H1 (cell line): Measurements from ENCODE around the gene ZNF483. TPM values are rescaled to one million over a fixed set of nuclear protein-coding genes. Genes with fewer than 3 reads are reported as not detected.

Source experiments
- CTCF ChIA-PET: fragments of 300-600 bp; sonication (Branson Sonifier 250); formaldehyde crosslinking; loops from one replicate; lab custom pipeline; 2021; ENCODE audit not compliant: partially characterized antibody; lab: Charles Lee
- POLR2A ChIA-PET: fragments of 300-600 bp; sonication (Branson Sonifier 250); formaldehyde crosslinking; loops from one replicate; lab custom pipeline; 2021; ENCODE audit warnings: inconsistent platforms; ENCODE audit not compliant: partially characterized antibody; lab: Charles Lee
- DNase-seq, 2 experiments: peaks; one replicate each; pipeline versions ENCODE4 v3.0.0 to v3.0.0-alpha.2; 2010 to 2022; ENCODE audit warnings: low spot score in 2 of 2, low read depth in 1 of 2, mixed read lengths in 1 of 2
- FAIRE-seq: peaks from 2 replicates; lab custom pipeline; 2011; peaks lifted over from hg19 to GRCh38; lab: Jason Lieb, UNC
- H2AFZ ChIP-seq: 2 replicates; pipeline ENCODE4 v1.8.1; 2012; ENCODE audit warnings: low read length, inconsistent platforms
- H2AK5ac ChIP-seq: 2 replicates; pipeline ENCODE4 v1.6.1; 2013; ENCODE audit warnings: low read depth, low read length
- H2BK120ac ChIP-seq: replicated peaks from 2 replicates; pipeline ENCODE3; 2013; ENCODE audit warnings: low read depth, low read length, inconsistent platforms
- H2BK12ac ChIP-seq: 2 replicates; pipeline ENCODE4 v1.6.1; 2013; ENCODE audit warnings: low read depth, low read length
- H2BK15ac ChIP-seq: 2 replicates; pipeline ENCODE4 v1.6.1; 2013; ENCODE audit warnings: low read length
- H2BK20ac ChIP-seq: 2 replicates; pipeline ENCODE4 v1.6.1; 2013; ENCODE audit warnings: low read length
- H2BK5ac ChIP-seq: 2 replicates; pipeline ENCODE4 v1.6.1; 2013; ENCODE audit warnings: low read depth, low read length
- H3K14ac ChIP-seq: 2 replicates; pipeline ENCODE4 v1.6.1; 2013; ENCODE audit warnings: inconsistent platforms; ENCODE audit not compliant: insufficient read length
- H3K18ac ChIP-seq: 2 replicates; pipeline ENCODE4 v1.6.1; 2013; ENCODE audit warnings: low read length; ENCODE audit errors: extremely low read depth
- H3K23ac ChIP-seq: 2 replicates; pipeline ENCODE4 v1.6.1; 2013; ENCODE audit warnings: inconsistent platforms; ENCODE audit not compliant: insufficient read length
- H3K23me2 ChIP-seq: 2 replicates; pipeline ENCODE4 v1.6.1; 2013; ENCODE audit warnings: low read depth, low read length
- H3K27ac ChIP-seq: 2 replicates; pipeline ENCODE4 v1.6.1; 2011; ENCODE audit warnings: low read depth, low read length, inconsistent platforms
- H3K27me3 ChIP-seq, 4 experiments: replicated peaks in 1 of 4; 1 replicate in 1 of 4; 2 replicates in 3 of 4; pipeline versions ENCODE4 v1.6.1 to v1.8.1; 2011 to 2013; ENCODE audit warnings: low read length in 3 of 4, mild to moderate bottlenecking in 3 of 4, inconsistent platforms in 2 of 4, mixed read lengths in 2 of 4, moderate library complexity in 1 of 4; ENCODE audit not compliant: control insufficient read depth in 3 of 4, insufficient read depth in 3 of 4; ENCODE audit errors: extremely low read depth in 1 of 4
- H3K36me3 ChIP-seq, 4 experiments: 2 replicates each; pipeline versions ENCODE4 v1.6.1 to v1.8.1; 2011 to 2013; ENCODE audit warnings: mild to moderate bottlenecking in 4 of 4, low read length in 3 of 4, moderate library complexity in 2 of 4, control low read depth in 1 of 4, inconsistent platforms in 1 of 4; ENCODE audit not compliant: insufficient read depth in 4 of 4, control insufficient read depth in 2 of 4
- H3K4ac ChIP-seq: replicated peaks from 2 replicates; pipeline ENCODE3; 2013; ENCODE audit warnings: low read length, low read depth, mixed read lengths, inconsistent platforms; ENCODE audit not compliant: insufficient read length
- H3K4me1 ChIP-seq, 4 experiments: replicated peaks in 1 of 4; 1 replicate in 1 of 4; 2 replicates in 3 of 4; pipeline versions ENCODE4 v1.6.1 to v1.8.1; 2011 to 2013; ENCODE audit warnings: low read length in 3 of 4, inconsistent platforms in 2 of 4, mixed read lengths in 1 of 4; ENCODE audit not compliant: insufficient read depth in 4 of 4, control insufficient read depth in 3 of 4
- H3K4me2 ChIP-seq, 2 experiments: 2 replicates each; pipeline versions ENCODE4 v1.6.1 to v1.8.1; 2011 to 2013; ENCODE audit warnings: low read depth in 2 of 2, low read length in 2 of 2, control low read depth in 1 of 2, inconsistent platforms in 1 of 2, mild to moderate bottlenecking in 1 of 2; ENCODE audit not compliant: insufficient read depth in 1 of 2
- H3K4me3 ChIP-seq, 4 experiments: fragments of 200-600, 300-600 bp in 1 of 4; sonication (generic), shearing (Covaris generic), sonication (Bioruptor Twin) in 1 of 4; 2 replicates each; pipeline versions ENCODE4 v1.5.1 to v1.8.1; 2011 to 2016; ENCODE audit warnings: low read length in 4 of 4, low read depth in 3 of 4, control low read depth in 2 of 4, inconsistent platforms in 2 of 4, mild to moderate bottlenecking in 2 of 4, mixed read lengths in 1 of 4, moderate library complexity in 1 of 4; ENCODE audit not compliant: insufficient read depth in 2 of 4; ENCODE audit errors: extremely low read depth in 1 of 4
- H3K56ac ChIP-seq: replicated peaks from 2 replicates; pipeline ENCODE3; 2013; ENCODE audit warnings: low read depth, mild to moderate bottlenecking, mixed read lengths, low read length, inconsistent platforms; ENCODE audit not compliant: insufficient read length
- H3K79me1 ChIP-seq: 2 replicates; pipeline ENCODE4 v1.6.1; 2013; ENCODE audit warnings: low read depth, low read length, control low read depth
- H3K79me2 ChIP-seq, 2 experiments: 2 replicates each; pipeline versions ENCODE4 v1.6.1 to v1.8.1; 2012 to 2013; ENCODE audit warnings: low read length in 2 of 2, mild to moderate bottlenecking in 2 of 2, inconsistent platforms in 1 of 2; ENCODE audit not compliant: insufficient read depth in 2 of 2, control insufficient read depth in 1 of 2
- H3K9ac ChIP-seq, 4 experiments: replicated peaks in 1 of 4; 1 replicate in 1 of 4; 2 replicates in 3 of 4; pipeline versions ENCODE4 v1.6.1 to v1.8.1; 2011 to 2013; ENCODE audit warnings: low read depth in 3 of 4, low read length in 3 of 4, control low read depth in 2 of 4, mild to moderate bottlenecking in 2 of 4, moderate library complexity in 2 of 4, inconsistent platforms in 1 of 4; ENCODE audit errors: extremely low read depth in 1 of 4
- H3K9me3 ChIP-seq, 2 experiments: 2 replicates each; pipeline versions ENCODE4 v1.6.1 to v1.8.1; 2012 to 2013; ENCODE audit warnings: mild to moderate bottlenecking in 2 of 2, moderate library complexity in 2 of 2, control low read depth in 1 of 2, inconsistent platforms in 1 of 2, low read depth in 1 of 2, low read length in 1 of 2, mixed read lengths in 1 of 2; ENCODE audit not compliant: insufficient read depth in 2 of 2
- H4K20me1 ChIP-seq, 2 experiments: replicated peaks in 1 of 2; 2 replicates each; pipeline versions ENCODE3 to v1.8.1; 2011 to 2013; ENCODE audit warnings: inconsistent platforms in 2 of 2, low read length in 2 of 2, mild to moderate bottlenecking in 1 of 2; ENCODE audit not compliant: insufficient read depth in 2 of 2, control insufficient read depth in 1 of 2
- H4K5ac ChIP-seq: 2 replicates; pipeline ENCODE4 v1.6.1; 2013; ENCODE audit warnings: low read length, low read depth, mixed read lengths, inconsistent platforms; ENCODE audit not compliant: insufficient read length
- H4K8ac ChIP-seq: 2 replicates; pipeline ENCODE4 v1.8.0; 2013; ENCODE audit warnings: mild to moderate bottlenecking, moderate library complexity, low read length, inconsistent platforms; ENCODE audit not compliant: insufficient read depth; ENCODE audit errors: extremely low read depth
- H4K91ac ChIP-seq: replicated peaks from 2 replicates; pipeline ENCODE3; 2013; ENCODE audit warnings: low read length, mixed read lengths, inconsistent platforms; ENCODE audit not compliant: insufficient read length
- ATF2 ChIP-seq: IDR thresholded peaks from 2 replicates; pipeline ENCODE4 v1.6.1; 2012; ENCODE audit warnings: low read length, inconsistent platforms
- BACH1 ChIP-seq: IDR thresholded peaks from 2 replicates; pipeline ENCODE4 v1.6.1; 2012; ENCODE audit warnings: low read length, improper control_type of control experiment
- GABPA ChIP-seq: IDR thresholded peaks from 2 replicates; pipeline ENCODE4 v1.6.1; 2011; ENCODE audit warnings: mild to moderate bottlenecking, low read length, moderate library complexity, borderline replicate concordance; ENCODE audit not compliant: insufficient read depth
- KDM1A ChIP-seq: fragments of 200-600, 300-600 bp; sonication (generic); IDR thresholded peaks from 2 replicates; pipeline ENCODE4 v1.7.1; 2016; ENCODE audit warnings: mild to moderate bottlenecking, low read length, borderline replicate concordance
- MAX ChIP-seq: IDR thresholded peaks from 2 replicates; pipeline ENCODE4 v1.6.1; 2012; ENCODE audit warnings: inconsistent platforms
- PHF8 ChIP-seq: fragments of 200-600 bp; sonication (generic); conservative IDR thresholded peaks from 2 replicates; pipeline ENCODE4 v1.7.1; 2012; ENCODE audit warnings: low read depth, mild to moderate bottlenecking, inconsistent platforms, low read length, moderate library complexity
- SAP30 ChIP-seq: fragments of 300-600 bp; sonication (generic); IDR thresholded peaks from 2 replicates; pipeline ENCODE4 v1.7.1; 2012; ENCODE audit warnings: low read length, moderate library complexity, mild to moderate bottlenecking, inconsistent platforms; ENCODE audit not compliant: insufficient read depth, insufficient replicate concordance
- TAF1 ChIP-seq: IDR thresholded peaks from 2 replicates; pipeline ENCODE4 v1.6.1; 2011; ENCODE audit warnings: mild to moderate bottlenecking, low read depth, low read length
- YY1 ChIP-seq: IDR thresholded peaks from 2 replicates; pipeline ENCODE4 v1.6.1; 2011; ENCODE audit warnings: low read depth, mild to moderate bottlenecking, low read length
- WGBS, 2 experiments: shearing (Covaris generic) in 1 of 2; methylation state at CpG; one replicate each; pipeline versions ENCODE4 v1.1.6 to v1.1.7; 2013 to 2015; ENCODE audit warnings: low lambda C conversion rate in 2 of 2, mixed read lengths in 2 of 2, inconsistent platforms in 1 of 2, low coverage in 1 of 2, missing lambda C conversion rate in 1 of 2; ENCODE audit not compliant: insufficient replicate concordance in 2 of 2, insufficient coverage in 1 of 2, insufficient read length in 1 of 2; ENCODE audit errors: extremely low coverage in 1 of 2, missing lambda C conversion rate in 1 of 2; 5-methylcytosine and 5-hydroxymethylcytosine counted together
- polyA plus RNA-seq, 7 experiments: library from polyadenylated mRNA; depleted of rRNA in 3 of 7; stranded (reverse) in 5 of 7; unstranded in 2 of 7; fragments of >200 nt in 5 of 7; fragments of 200-250 nt in 2 of 7; gene quantifications; 1 replicate in 5 of 7; 2 replicates in 1 of 7; 4 replicates in 1 of 7; pipeline versions ENCODE4 v1.2.1 to v1.2.3, GENCODE V29; 2011 to 2013; ENCODE audit warnings: missing spikeins in 2 of 7, mixed read lengths in 2 of 7
- total RNA-seq: library from RNA; stranded (reverse); fragmentation: NEBNext Ultra II Directional; extraction: Animal tissue kit (Norgen Biotek cat#: 25700); gene quantifications from 2 replicates; pipeline ENCODE4 v1.2.1, GENCODE V29; 2021

The ZNF483 gene
- total and polyA plus RNA-seq, 2 of the 8 experiments (the other 6 are each of a cell fraction or from before 2014, with no cell fraction given) = 4.8 to 83.8 TPM

GRCh38 chr9:111482694-111483438, 42.1 kb upstream of the ZNF483 start:
- peak overlapping the region; percentile 22 for H4K91ac ChIP-seq
- no peaks in the 10 kb centered on the region for H3K79me1 ChIP-seq
- peaks cover 15 to 55% of the 10 kb centered on the region in 2 experiments for H3K79me2 ChIP-seq
- H3K9ac ChIP-seq = peak overlapping the region; percentile 57 to 99 (median 64); a peak in 6 of 7 replicates
- H3K23me2 ChIP-seq = peaks cover 2% of the 10 kb centered on the region; the same call in 1 of the 2 replicates
- peaks cover 0 to 2% of the 10 kb centered on the region in 2 experiments for H4K20me1 ChIP-seq
- peak overlapping the region; percentile 44 for H3K18ac ChIP-seq
- H3K4me2 ChIP-seq = peak overlapping the region; percentile 63 to 83
- CTCF ChIA-PET = no interaction called here
- no peak overlapping the region; the same call in 1 of the 2 replicates for H2AFZ ChIP-seq
- peak overlapping the region; percentile 55; the same call in 1 of the 2 replicates for H3K27ac ChIP-seq
- H2BK5ac ChIP-seq = peak overlapping the region; percentile 72; the same call in 1 of the 2 replicates
- peak in 1 of 2 experiments; percentile 86 for DNase-seq
- peak overlapping the region; percentile 48 for H4K5ac ChIP-seq
- peaks cover 0 to 4% (median 4%) of the 10 kb centered on the region in 4 experiments; a peak in 4 of 7 replicates for H3K4me1 ChIP-seq
- no peaks in the 10 kb centered on the region for H3K36me3 ChIP-seq
- H3K4me3 ChIP-seq = peak overlapping the region; percentile 67 to 91 (median 80)
- no peaks in the 10 kb centered on the region for H3K27me3 ChIP-seq
- H2BK20ac ChIP-seq = no peak overlapping the region
- no peak overlapping the region for H3K4ac ChIP-seq
- 2% methylated on average over 48 of the region's 76 CpGs; no CpG with 5 or more reads in 1 of the 2 experiments for WGBS, 2 experiments
- no peak for FAIRE-seq
- no peak overlapping the region for H2BK15ac ChIP-seq
- no peak overlapping the region for H2BK120ac ChIP-seq
- no peaks in the 10 kb centered on the region for H3K9me3 ChIP-seq
- 0 out of 2 replicates have a peak overlapping the region, but pooled peaks have one; percentile 86 for H2BK12ac ChIP-seq
- POLR2A ChIA-PET = interaction anchor here (0.6 to 5.0 kb wide), 24 partner anchors 8 to 134 kb away, joined by 3 to 64 read pairs (median 3); partner anchors contain the start of genes PTGR1 and ZNF483
- no peak overlapping the region for H2AK5ac ChIP-seq
- H3K56ac ChIP-seq = peak overlapping the region; percentile 42
- peak overlapping the region; percentile 90; the same call in 1 of the 2 replicates for H4K8ac ChIP-seq
- H3K14ac ChIP-seq = no peak overlapping the region
- H3K23ac ChIP-seq = no peak overlapping the region
- TF ChIP-seq YY1 (no peak), GABPA (no peak), PHF8 (peak; percentile 38; the same call in 1 of the 2 replicates), KDM1A (no peak), MAX (0 out of 2 replicates have a peak, but pooled peaks have one; percentile 10), ATF2 (no peak), TAF1 (peak; percentile 47), BACH1 (peak; percentile 61), SAP30 (peak; percentile 87)
